HepG2 (cell line): ENCODE results near the gene RAB35. TPM values are rescaled to one million over a fixed set of nuclear protein-coding genes. Genes with fewer than 3 reads are reported as not detected.

Experiments
- ATAC-seq: fragments of 200-7000 bp; cut with Tn5 transposase; 3 replicates; pipeline ENCODE4 v1.9.1; 2020; ENCODE audit warnings: mild to moderate bottlenecking, moderate library complexity
- BruUV-seq: library from RNA; stranded (reverse); fragments of 400-500 nt; replicated peaks from 2 replicates; lab custom pipeline; 2021; lab: Mats Ljungman, UMichigan
- CTCF ChIA-PET: fragments of 300-600 bp; formaldehyde crosslinking; extraction: SDS; loops from one replicate; lab custom pipeline; 2021; ENCODE audit warnings: low total read pairs, inconsistent platforms, low intra/inter-chr PET ratio; lab: Yijun Ruan, JAX
- POLR2A ChIA-PET: fragments of 350-600 bp; sonication (Branson Sonifier 250); formaldehyde crosslinking; loops from one replicate; lab custom pipeline; 2020; ENCODE audit warnings: antibody characterized with exemption, inconsistent platforms; lab: Yijun Ruan, JAX
- DNase-seq: peaks from one replicate; pipeline ENCODE4 v3.0.0-alpha.2; 2015; ENCODE audit warnings: low spot score
- FAIRE-seq: peaks from 3 replicates; lab custom pipeline; 2011; peaks lifted over from hg19 to GRCh38; lab: Jason Lieb, UNC
- H2AFZ ChIP-seq: one replicate; pipeline ENCODE4 v1.6.1; 2011; ENCODE audit warnings: low read length, inconsistent platforms
- H3K27ac ChIP-seq: fragments of 300-600 bp; 3 replicates; pipeline ENCODE4 v1.8.0; 2011; ENCODE audit warnings: mixed run types, mild to moderate bottlenecking, mixed read lengths, low read length, inconsistent platforms; ENCODE audit not compliant: insufficient read depth; ENCODE audit errors: extremely low read length
- H3K27me3 ChIP-seq, 2 experiments: fragments of 200-600 bp in 1 of 2; 2 replicates in 1 of 2; 3 replicates in 1 of 2; pipeline versions ENCODE4 v1.6.0 to v1.8.0; 2011; ENCODE audit warnings: low read length in 2 of 2, mild to moderate bottlenecking in 2 of 2, moderate library complexity in 2 of 2, inconsistent platforms in 1 of 2; ENCODE audit not compliant: insufficient read depth in 2 of 2, control insufficient read depth in 1 of 2
- H3K36me3 ChIP-seq, 2 experiments: fragments of 200-600 bp in 1 of 2; replicated peaks in 1 of 2; 2 replicates in 1 of 2; 3 replicates in 1 of 2; pipeline versions ENCODE4 v1.5.1 to v1.8.0; 2011; ENCODE audit warnings: low read length in 2 of 2, inconsistent platforms in 1 of 2; ENCODE audit not compliant: insufficient read depth in 2 of 2, control insufficient read depth in 1 of 2
- H3K4me1 ChIP-seq: 2 replicates; pipeline ENCODE4 v1.5.1; 2012; ENCODE audit warnings: low read length, inconsistent platforms; ENCODE audit not compliant: insufficient read depth
- H3K4me2 ChIP-seq: 2 replicates; pipeline ENCODE4 v1.6.0; 2011; ENCODE audit warnings: low read depth, low read length, inconsistent platforms
- H3K4me3 ChIP-seq, 3 experiments: fragments of 200-600 bp in 1 of 3; sonication (generic), shearing (Covaris generic) in 1 of 3; replicated peaks in 1 of 3; 2 replicates each; pipeline ENCODE4 v1.5.1; 2011 to 2016; ENCODE audit warnings: low read length in 3 of 3, inconsistent platforms in 2 of 3, low read depth in 2 of 3, mild to moderate bottlenecking in 2 of 3, control low read depth in 1 of 3, mixed read lengths in 1 of 3; ENCODE audit not compliant: insufficient read depth in 1 of 3
- H3K79me2 ChIP-seq: one replicate; pipeline ENCODE4 v1.6.1; 2011; ENCODE audit warnings: low read length, inconsistent platforms; ENCODE audit not compliant: insufficient read depth
- H3K9ac ChIP-seq: 2 replicates; pipeline ENCODE4 v1.6.0; 2011; ENCODE audit warnings: mild to moderate bottlenecking, low read depth, low read length, inconsistent platforms; ENCODE audit not compliant: insufficient read depth
- H3K9me3 ChIP-seq: 2 replicates; pipeline ENCODE4 v1.5.1; 2012; ENCODE audit warnings: mild to moderate bottlenecking, low read length
- H4K20me1 ChIP-seq: 2 replicates; pipeline ENCODE4 v1.6.0; 2011; ENCODE audit warnings: inconsistent platforms, mild to moderate bottlenecking, low read length, moderate library complexity; ENCODE audit not compliant: insufficient read depth
- AGO1 ChIP-seq: fragments of 200-400 bp; formaldehyde crosslinking; IDR thresholded peaks from 2 replicates; pipeline ENCODE4 v1.6.1; 2017; ENCODE audit warnings: mild to moderate bottlenecking, low read depth, low read length, moderate library complexity; ENCODE audit not compliant: poor library complexity, severe bottlenecking
- AGO2 ChIP-seq: fragments of 200-400 bp; formaldehyde crosslinking; optimal IDR thresholded peaks from 2 replicates; pipeline ENCODE3; 2017; ENCODE audit warnings: mild to moderate bottlenecking, low read depth, low read length, moderate library complexity
- GFI1 ChIP-seq: sonication (generic); formaldehyde crosslinking; IDR thresholded peaks from 2 replicates; pipeline ENCODE4 v1.5.0; 2020; ENCODE audit warnings: missing genetic modification reagents, mild to moderate bottlenecking, borderline replicate concordance
- NFATC3 ChIP-seq: sonication (generic); formaldehyde crosslinking; IDR thresholded peaks from 2 replicates; pipeline ENCODE4 v1.5.1; 2020; ENCODE audit warnings: mild to moderate bottlenecking, missing genetic modification reagents
- NR2F2 ChIP-seq: IDR thresholded peaks from 2 replicates; pipeline ENCODE4 v1.6.1; 2012; ENCODE audit warnings: low read depth, inconsistent platforms, borderline replicate concordance
- ZNF547 ChIP-seq: sonication (generic); formaldehyde crosslinking; IDR thresholded peaks from 2 replicates; pipeline ENCODE4 v1.5.1; 2020; ENCODE audit warnings: mild to moderate bottlenecking, missing genetic modification reagents
- ZNF768 ChIP-seq: sonication (generic); formaldehyde crosslinking; IDR thresholded peaks from 2 replicates; pipeline ENCODE4 v1.4.0; 2020; ENCODE audit warnings: missing genetic modification reagents
- WGBS: methylation state at CpG from one replicate; pipeline ENCODE4 v1.1.6; 2017; ENCODE audit warnings: low lambda C conversion rate; 5-methylcytosine and 5-hydroxymethylcytosine counted together
- in situ Hi-C: cut with HindIII; loops from 2 replicates; pipeline ENCODE4 v1.10.0; 2017; ENCODE audit warnings: low pct_unique_long_range_greater_than_20kb; ENCODE audit not compliant: extremely low pct_ligation_motif_present
- intact Hi-C: fragments of 100-400 bp; cut with micrococcal nuclease; formaldehyde crosslinking; loops from one replicate; pipeline ENCODE4 v1.10.0; 2022; ENCODE audit not compliant: unreplicated experiment
- polyA plus RNA-seq, 8 experiments: library from polyadenylated mRNA; depleted of rRNA in 3 of 8; stranded (reverse) in 7 of 8; unstranded in 1 of 8; fragments of >200 nt; fragmentation: Illumina TruSeq in 4 of 8; extraction: Trizol in 4 of 8; gene quantifications; 2 replicates each; pipeline versions ENCODE4 v1.2.1 to v1.2.3, GENCODE V29; 2011 to 2016; ENCODE audit warnings: low read depth in 4 of 8, missing spikeins in 1 of 8, mixed read lengths in 1 of 8; ENCODE audit not compliant: insufficient read depth in 1 of 8
- total RNA-seq, 5 experiments: library from RNA; depleted of rRNA; stranded (reverse); fragments of >200 nt; fragmentation: Illumina TruSeq; extraction: Trizol; gene quantifications; 2 replicates each; pipeline ENCODE4 v1.2.3, GENCODE V29; 2016; ENCODE audit warnings: low read depth in 1 of 5
- TF ChIP-seq, protein P1 (sequence below): sonication (generic); formaldehyde crosslinking; conservative IDR thresholded peaks from 2 replicates; pipeline ENCODE4 v1.4.0; 2020; ENCODE audit warnings: missing genetic modification reagents
- TF ChIP-seq, protein P2 (sequence below): IDR thresholded peaks from 2 replicates; pipeline ENCODE4 v1.6.1; 2016
- TF ChIP-seq, protein P3 (sequence below): sonication (generic); formaldehyde crosslinking; IDR thresholded peaks from 2 replicates; pipeline ENCODE4 v1.4.0; 2020; ENCODE audit warnings: mild to moderate bottlenecking, low read depth, missing genetic modification reagents
- TF ChIP-seq, protein P4 (sequence below): sonication (generic); formaldehyde crosslinking; IDR thresholded peaks from 2 replicates; pipeline ENCODE4 v1.4.0; 2020; ENCODE audit warnings: low read depth, mild to moderate bottlenecking, missing genetic modification reagents
- TF ChIP-seq, protein P5 (sequence below): sonication (generic); formaldehyde crosslinking; IDR thresholded peaks from 2 replicates; pipeline ENCODE4 v1.5.1; 2020; ENCODE audit warnings: mild to moderate bottlenecking, missing genetic modification reagents, moderate library complexity
- TF ChIP-seq, protein P6 (sequence below), 2 experiments: sonication (generic) in 1 of 2; formaldehyde crosslinking in 1 of 2; IDR thresholded peaks; 2 replicates each; pipeline versions ENCODE4 v1.4.0 to v1.6.1; 2018 to 2020; ENCODE audit warnings: missing genetic modification reagents in 2 of 2, borderline replicate concordance in 1 of 2, low read depth in 1 of 2, mild to moderate bottlenecking in 1 of 2, missing biosample characterization in 1 of 2

The RAB35 gene
- total and polyA plus RNA-seq, 2 of the 13 experiments (the other 11 are each of a cell fraction or from before 2014, with no cell fraction given): 25.2 to 29.1 TPM

DNA sequence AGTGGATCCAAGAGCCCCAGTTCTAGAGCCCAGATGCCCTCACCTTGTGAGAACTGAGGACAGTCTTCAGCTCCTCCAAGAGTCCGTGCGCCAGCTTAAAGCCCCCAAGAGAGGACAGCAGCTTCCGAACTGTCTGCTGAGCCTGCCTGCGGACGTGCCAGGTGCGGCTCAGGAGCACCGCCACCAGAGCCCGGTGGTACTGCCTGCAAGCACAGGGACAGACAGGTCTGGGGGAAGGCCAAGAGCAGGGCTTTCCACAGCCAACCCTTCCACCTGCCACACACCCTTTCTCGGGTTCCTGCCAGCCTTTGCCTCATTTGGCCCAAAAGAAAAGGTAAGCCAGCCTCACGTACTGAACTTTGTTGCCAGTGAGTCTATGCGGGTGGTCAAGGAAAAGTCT lies 47.7 kb upstream of the RAB35 start:
- CTCF ChIA-PET: no interaction called here
- H4K20me1 ChIP-seq: no peaks in the 10 kb centered on the region
- no TSS peak for BruUV-seq
- no peak for FAIRE-seq
- H3K9ac ChIP-seq: no peak overlapping the region
- intact Hi-C loops (no loop called here), in situ Hi-C loops (no loop called here)
- TF ChIP-seq, protein P1, sequence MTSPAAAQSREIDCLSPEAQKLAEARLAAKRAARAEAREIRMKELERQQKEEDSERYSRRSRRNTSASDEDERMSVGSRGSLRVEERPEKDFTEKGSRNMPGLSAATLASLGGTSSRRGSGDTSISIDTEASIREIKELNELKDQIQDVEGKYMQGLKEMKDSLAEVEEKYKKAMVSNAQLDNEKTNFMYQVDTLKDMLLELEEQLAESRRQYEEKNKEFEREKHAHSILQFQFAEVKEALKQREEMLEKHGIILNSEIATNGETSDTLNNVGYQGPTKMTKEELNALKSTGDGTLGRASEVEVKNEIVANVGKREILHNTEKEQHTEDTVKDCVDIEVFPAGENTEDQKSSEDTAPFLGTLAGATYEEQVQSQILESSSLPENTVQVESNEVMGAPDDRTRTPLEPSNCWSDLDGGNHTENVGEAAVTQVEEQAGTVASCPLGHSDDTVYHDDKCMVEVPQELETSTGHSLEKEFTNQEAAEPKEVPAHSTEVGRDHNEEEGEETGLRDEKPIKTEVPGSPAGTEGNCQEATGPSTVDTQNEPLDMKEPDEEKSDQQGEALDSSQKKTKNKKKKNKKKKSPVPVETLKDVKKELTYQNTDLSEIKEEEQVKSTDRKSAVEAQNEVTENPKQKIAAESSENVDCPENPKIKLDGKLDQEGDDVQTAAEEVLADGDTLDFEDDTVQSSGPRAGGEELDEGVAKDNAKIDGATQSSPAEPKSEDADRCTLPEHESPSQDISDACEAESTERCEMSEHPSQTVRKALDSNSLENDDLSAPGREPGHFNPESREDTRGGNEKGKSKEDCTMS (CRISPR knock-in tag): no peak
- TF ChIP-seq NR2F2 (no peak), AGO1 (no peak), ZNF547 (no peak), ZNF768 (CRISPR knock-in tag) (0 out of 2 replicates have a peak, but pooled peaks have one; percentile 14), AGO2 (peak; percentile 50), NFATC3 (no peak), GFI1 (no peak)
- TF ChIP-seq, protein P2, sequence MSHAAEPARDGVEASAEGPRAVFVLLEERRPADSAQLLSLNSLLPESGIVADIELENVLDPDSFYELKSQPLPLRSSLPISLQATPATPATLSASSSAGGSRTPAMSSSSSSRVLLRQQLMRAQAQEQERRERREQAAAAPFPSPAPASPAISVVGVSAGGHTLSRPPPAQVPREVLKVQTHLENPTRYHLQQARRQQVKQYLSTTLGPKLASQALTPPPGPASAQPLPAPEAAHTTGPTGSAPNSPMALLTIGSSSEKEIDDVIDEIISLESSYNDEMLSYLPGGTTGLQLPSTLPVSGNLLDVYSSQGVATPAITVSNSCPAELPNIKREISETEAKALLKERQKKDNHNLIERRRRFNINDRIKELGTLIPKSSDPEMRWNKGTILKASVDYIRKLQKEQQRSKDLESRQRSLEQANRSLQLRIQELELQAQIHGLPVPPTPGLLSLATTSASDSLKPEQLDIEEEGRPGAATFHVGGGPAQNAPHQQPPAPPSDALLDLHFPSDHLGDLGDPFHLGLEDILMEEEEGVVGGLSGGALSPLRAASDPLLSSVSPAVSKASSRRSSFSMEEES (CRISPR knock-in tag): no peak
- TF ChIP-seq, protein P3, sequence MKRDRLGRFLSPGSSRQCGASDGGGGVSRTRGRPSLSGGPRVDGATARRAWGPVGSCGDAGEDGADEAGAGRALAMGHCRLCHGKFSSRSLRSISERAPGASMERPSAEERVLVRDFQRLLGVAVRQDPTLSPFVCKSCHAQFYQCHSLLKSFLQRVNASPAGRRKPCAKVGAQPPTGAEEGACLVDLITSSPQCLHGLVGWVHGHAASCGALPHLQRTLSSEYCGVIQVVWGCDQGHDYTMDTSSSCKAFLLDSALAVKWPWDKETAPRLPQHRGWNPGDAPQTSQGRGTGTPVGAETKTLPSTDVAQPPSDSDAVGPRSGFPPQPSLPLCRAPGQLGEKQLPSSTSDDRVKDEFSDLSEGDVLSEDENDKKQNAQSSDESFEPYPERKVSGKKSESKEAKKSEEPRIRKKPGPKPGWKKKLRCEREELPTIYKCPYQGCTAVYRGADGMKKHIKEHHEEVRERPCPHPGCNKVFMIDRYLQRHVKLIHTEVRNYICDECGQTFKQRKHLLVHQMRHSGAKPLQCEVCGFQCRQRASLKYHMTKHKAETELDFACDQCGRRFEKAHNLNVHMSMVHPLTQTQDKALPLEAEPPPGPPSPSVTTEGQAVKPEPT (CRISPR knock-in tag): no peak
- TF ChIP-seq, protein P4, sequence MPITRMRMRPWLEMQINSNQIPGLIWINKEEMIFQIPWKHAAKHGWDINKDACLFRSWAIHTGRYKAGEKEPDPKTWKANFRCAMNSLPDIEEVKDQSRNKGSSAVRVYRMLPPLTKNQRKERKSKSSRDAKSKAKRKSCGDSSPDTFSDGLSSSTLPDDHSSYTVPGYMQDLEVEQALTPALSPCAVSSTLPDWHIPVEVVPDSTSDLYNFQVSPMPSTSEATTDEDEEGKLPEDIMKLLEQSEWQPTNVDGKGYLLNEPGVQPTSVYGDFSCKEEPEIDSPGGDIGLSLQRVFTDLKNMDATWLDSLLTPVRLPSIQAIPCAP (CRISPR knock-in tag): no peak
- TF ChIP-seq, protein P5, sequence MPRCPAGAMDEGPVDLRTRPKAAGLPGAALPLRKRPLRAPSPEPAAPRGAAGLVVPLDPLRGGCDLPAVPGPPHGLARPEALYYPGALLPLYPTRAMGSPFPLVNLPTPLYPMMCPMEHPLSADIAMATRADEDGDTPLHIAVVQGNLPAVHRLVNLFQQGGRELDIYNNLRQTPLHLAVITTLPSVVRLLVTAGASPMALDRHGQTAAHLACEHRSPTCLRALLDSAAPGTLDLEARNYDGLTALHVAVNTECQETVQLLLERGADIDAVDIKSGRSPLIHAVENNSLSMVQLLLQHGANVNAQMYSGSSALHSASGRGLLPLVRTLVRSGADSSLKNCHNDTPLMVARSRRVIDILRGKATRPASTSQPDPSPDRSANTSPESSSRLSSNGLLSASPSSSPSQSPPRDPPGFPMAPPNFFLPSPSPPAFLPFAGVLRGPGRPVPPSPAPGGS (CRISPR knock-in tag): no peak
- TF ChIP-seq, protein P6, sequence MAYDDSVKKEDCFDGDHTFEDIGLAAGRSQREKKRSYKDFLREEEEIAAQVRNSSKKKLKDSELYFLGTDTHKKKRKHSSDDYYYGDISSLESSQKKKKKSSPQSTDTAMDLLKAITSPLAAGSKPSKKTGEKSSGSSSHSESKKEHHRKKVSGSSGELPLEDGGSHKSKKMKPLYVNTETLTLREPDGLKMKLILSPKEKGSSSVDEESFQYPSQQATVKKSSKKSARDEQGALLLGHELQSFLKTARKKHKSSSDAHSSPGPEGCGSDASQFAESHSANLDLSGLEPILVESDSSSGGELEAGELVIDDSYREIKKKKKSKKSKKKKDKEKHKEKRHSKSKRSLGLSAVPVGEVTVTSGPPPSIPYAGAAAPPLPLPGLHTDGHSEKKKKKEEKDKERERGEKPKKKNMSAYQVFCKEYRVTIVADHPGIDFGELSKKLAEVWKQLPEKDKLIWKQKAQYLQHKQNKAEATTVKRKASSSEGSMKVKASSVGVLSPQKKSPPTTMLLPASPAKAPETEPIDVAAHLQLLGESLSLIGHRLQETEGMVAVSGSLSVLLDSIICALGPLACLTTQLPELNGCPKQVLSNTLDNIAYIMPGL (CRISPR knock-in tag; IDR thresholded peaks at IDR 0.05; ENCODE audit: borderline replicate concordance in 1 of 2, low read depth in 1 of 2): no peak
- no peak overlapping the region for H2AFZ ChIP-seq
- no peak overlapping the region for H3K4me2 ChIP-seq
- DNase-seq: no peak
- no peak overlapping the region for H3K27ac ChIP-seq
- no peaks in the 10 kb centered on the region for H3K79me2 ChIP-seq
- 0 out of 3 replicates have a peak, but pooled peaks have one; percentile 12 for ATAC-seq
- no peaks in the 10 kb centered on the region for H3K9me3 ChIP-seq
- no peak overlapping the region for H3K4me3 ChIP-seq
- POLR2A ChIA-PET: interaction anchor here (1.4 kb wide), 1 partner anchor 37 kb away, joined by 3 read pairs; the partner anchor contains the start of gene RPLP0
- 95% methylated on average over 6 of the region's 11 CpGs for WGBS
- H3K36me3 ChIP-seq: peaks cover 52 to 71% of the 10 kb centered on the region in 2 experiments
- H3K27me3 ChIP-seq: no peaks in the 10 kb centered on the region
- H3K4me1 ChIP-seq: peaks cover 6% of the 10 kb centered on the region; the same call in 1 of the 2 replicates
